HepG2 (cell line): ENCODE data around the gene CKS2. TPM values are rescaled to one million over a fixed set of nuclear protein-coding genes. Genes with fewer than 3 reads are reported as not detected.

ENCODE experiments used
- ATAC-seq: fragments of 200-7000 bp; cut with Tn5 transposase; 3 replicates; pipeline ENCODE4 v1.9.1; 2020; ENCODE audit warnings: mild to moderate bottlenecking, moderate library complexity
- BruUV-seq: library from RNA; stranded (reverse); fragments of 400-500 nt; replicated peaks from 2 replicates; lab custom pipeline; 2021; lab: Mats Ljungman, UMichigan
- CTCF ChIA-PET: fragments of 300-600 bp; formaldehyde crosslinking; extraction: SDS; loops from one replicate; lab custom pipeline; 2021; ENCODE audit warnings: low total read pairs, inconsistent platforms, low intra/inter-chr PET ratio; lab: Yijun Ruan, JAX
- POLR2A ChIA-PET: fragments of 350-600 bp; sonication (Branson Sonifier 250); formaldehyde crosslinking; loops from one replicate; lab custom pipeline; 2020; ENCODE audit warnings: antibody characterized with exemption, inconsistent platforms; lab: Yijun Ruan, JAX
- DNase-seq: peaks from one replicate; pipeline ENCODE4 v3.0.0-alpha.2; 2015; ENCODE audit warnings: low spot score
- FAIRE-seq: peaks from 3 replicates; lab custom pipeline; 2011; peaks lifted over from hg19 to GRCh38; lab: Jason Lieb, UNC
- H2AFZ ChIP-seq: one replicate; pipeline ENCODE4 v1.6.1; 2011; ENCODE audit warnings: low read length, inconsistent platforms
- H3K27ac ChIP-seq: fragments of 300-600 bp; 3 replicates; pipeline ENCODE4 v1.8.0; 2011; ENCODE audit warnings: mixed run types, mild to moderate bottlenecking, mixed read lengths, low read length, inconsistent platforms; ENCODE audit not compliant: insufficient read depth; ENCODE audit errors: extremely low read length
- H3K27me3 ChIP-seq, 2 experiments: fragments of 200-600 bp in 1 of 2; 2 replicates in 1 of 2; 3 replicates in 1 of 2; pipeline versions ENCODE4 v1.6.0 to v1.8.0; 2011; ENCODE audit warnings: low read length in 2 of 2, mild to moderate bottlenecking in 2 of 2, moderate library complexity in 2 of 2, inconsistent platforms in 1 of 2; ENCODE audit not compliant: insufficient read depth in 2 of 2, control insufficient read depth in 1 of 2
- H3K36me3 ChIP-seq, 2 experiments: fragments of 200-600 bp in 1 of 2; replicated peaks in 1 of 2; 2 replicates in 1 of 2; 3 replicates in 1 of 2; pipeline versions ENCODE4 v1.5.1 to v1.8.0; 2011; ENCODE audit warnings: low read length in 2 of 2, inconsistent platforms in 1 of 2; ENCODE audit not compliant: insufficient read depth in 2 of 2, control insufficient read depth in 1 of 2
- H3K4me1 ChIP-seq: 2 replicates; pipeline ENCODE4 v1.5.1; 2012; ENCODE audit warnings: low read length, inconsistent platforms; ENCODE audit not compliant: insufficient read depth
- H3K4me2 ChIP-seq: 2 replicates; pipeline ENCODE4 v1.6.0; 2011; ENCODE audit warnings: low read depth, low read length, inconsistent platforms
- H3K4me3 ChIP-seq, 3 experiments: fragments of 200-600 bp in 1 of 3; sonication (generic), shearing (Covaris generic) in 1 of 3; replicated peaks in 1 of 3; 2 replicates each; pipeline ENCODE4 v1.5.1; 2011 to 2016; ENCODE audit warnings: low read length in 3 of 3, inconsistent platforms in 2 of 3, low read depth in 2 of 3, mild to moderate bottlenecking in 2 of 3, control low read depth in 1 of 3, mixed read lengths in 1 of 3; ENCODE audit not compliant: insufficient read depth in 1 of 3
- H3K79me2 ChIP-seq: one replicate; pipeline ENCODE4 v1.6.1; 2011; ENCODE audit warnings: low read length, inconsistent platforms; ENCODE audit not compliant: insufficient read depth
- H3K9ac ChIP-seq: 2 replicates; pipeline ENCODE4 v1.6.0; 2011; ENCODE audit warnings: mild to moderate bottlenecking, low read depth, low read length, inconsistent platforms; ENCODE audit not compliant: insufficient read depth
- H3K9me3 ChIP-seq: 2 replicates; pipeline ENCODE4 v1.5.1; 2012; ENCODE audit warnings: mild to moderate bottlenecking, low read length
- H4K20me1 ChIP-seq: 2 replicates; pipeline ENCODE4 v1.6.0; 2011; ENCODE audit warnings: inconsistent platforms, mild to moderate bottlenecking, low read length, moderate library complexity; ENCODE audit not compliant: insufficient read depth
- CENPX ChIP-seq: sonication (generic); formaldehyde crosslinking; IDR thresholded peaks from 2 replicates; pipeline ENCODE4 v1.9.0; 2021; ENCODE audit warnings: mild to moderate bottlenecking, missing genetic modification reagents, moderate library complexity
- DR1 ChIP-seq: sonication (generic); formaldehyde crosslinking; IDR thresholded peaks from 2 replicates; pipeline ENCODE4 v1.8.0; 2021; ENCODE audit warnings: mild to moderate bottlenecking, missing genetic modification reagents, inconsistent platforms
- JUND ChIP-seq: sonication (generic); formaldehyde crosslinking; IDR thresholded peaks from 2 replicates; pipeline ENCODE4 v1.8.0; 2022; ENCODE audit warnings: mild to moderate bottlenecking, missing genetic modification reagents
- KLF16 ChIP-seq, 2 experiments: sonication (generic) in 1 of 2; formaldehyde crosslinking in 1 of 2; IDR thresholded peaks; 2 replicates each; pipeline versions ENCODE4 v1.6.1 to v1.8.0; 2016 to 2023; ENCODE audit warnings: missing genetic modification reagents in 2 of 2, missing compliant biosample characterization in 1 of 2
- NR2C2 ChIP-seq: sonication (generic); formaldehyde crosslinking; IDR thresholded peaks from 2 replicates; pipeline ENCODE4 v1.4.0; 2020; ENCODE audit warnings: missing genetic modification reagents, mild to moderate bottlenecking, moderate library complexity, borderline replicate concordance
- PITX1 ChIP-seq: sonication (generic); formaldehyde crosslinking; IDR thresholded peaks from 2 replicates; pipeline ENCODE4 v1.5.1; 2020; ENCODE audit warnings: mild to moderate bottlenecking, missing genetic modification reagents
- POLR2AphosphoS2 ChIP-seq: IDR thresholded peaks from 2 replicates; pipeline ENCODE4 v1.6.1; 2011; ENCODE audit warnings: low read depth, low read length, improper control_type of control experiment
- ZNF441 ChIP-seq: sonication (generic); formaldehyde crosslinking; IDR thresholded peaks from 2 replicates; pipeline ENCODE4 v1.7.0; 2021; ENCODE audit warnings: missing genetic modification reagents, borderline replicate concordance
- WGBS: methylation state at CpG from one replicate; pipeline ENCODE4 v1.1.6; 2017; ENCODE audit warnings: low lambda C conversion rate; 5-methylcytosine and 5-hydroxymethylcytosine counted together
- in situ Hi-C: cut with HindIII; loops from 2 replicates; pipeline ENCODE4 v1.10.0; 2017; ENCODE audit warnings: low pct_unique_long_range_greater_than_20kb; ENCODE audit not compliant: extremely low pct_ligation_motif_present
- intact Hi-C: fragments of 100-400 bp; cut with micrococcal nuclease; formaldehyde crosslinking; loops from one replicate; pipeline ENCODE4 v1.10.0; 2022; ENCODE audit not compliant: unreplicated experiment
- polyA plus RNA-seq, 8 experiments: library from polyadenylated mRNA; depleted of rRNA in 3 of 8; stranded (reverse) in 7 of 8; unstranded in 1 of 8; fragments of >200 nt; fragmentation: Illumina TruSeq in 4 of 8; extraction: Trizol in 4 of 8; gene quantifications; 2 replicates each; pipeline versions ENCODE4 v1.2.1 to v1.2.3, GENCODE V29; 2011 to 2016; ENCODE audit warnings: low read depth in 4 of 8, missing spikeins in 1 of 8, mixed read lengths in 1 of 8; ENCODE audit not compliant: insufficient read depth in 1 of 8
- total RNA-seq, 5 experiments: library from RNA; depleted of rRNA; stranded (reverse); fragments of >200 nt; fragmentation: Illumina TruSeq; extraction: Trizol; gene quantifications; 2 replicates each; pipeline ENCODE4 v1.2.3, GENCODE V29; 2016; ENCODE audit warnings: low read depth in 1 of 5
- TF ChIP-seq, protein P1 (sequence below): sonication (generic); formaldehyde crosslinking; IDR thresholded peaks from one replicate; pipeline ENCODE4 v1.5.1; 2020; ENCODE audit warnings: mild to moderate bottlenecking, missing genetic modification reagents; ENCODE audit errors: not compliant biosample characterization
- TF ChIP-seq, protein P2 (sequence below): sonication (generic); formaldehyde crosslinking; IDR thresholded peaks from 2 replicates; pipeline ENCODE4 v1.4.0; 2020; ENCODE audit warnings: missing genetic modification reagents

The CKS2 gene
- total and polyA plus RNA-seq, 2 of the 13 experiments (the other 11 are each of a cell fraction or from before 2014, with no cell fraction given), result 251 to 317 TPM

DNA sequence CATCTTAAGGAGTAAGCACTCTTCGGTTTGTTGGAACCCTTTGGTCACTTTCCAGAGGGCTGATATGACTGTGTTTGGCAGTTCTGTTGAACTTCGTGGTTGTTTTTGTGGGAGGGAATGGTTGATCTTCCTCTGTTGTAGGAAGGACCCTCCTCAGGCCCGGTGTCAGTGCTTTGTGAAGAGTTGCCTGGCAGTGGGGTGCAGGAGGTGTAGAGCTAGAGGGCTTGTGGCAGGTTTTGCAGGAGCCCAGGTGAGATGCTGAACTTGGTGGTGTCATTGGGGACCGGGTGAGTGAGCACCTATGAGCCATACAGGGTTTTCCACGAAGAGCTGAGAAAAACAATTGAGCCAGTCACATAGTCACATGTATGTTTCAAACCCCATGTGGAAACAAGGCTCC, 34.5 kb downstream of the CKS2 start:
- Histone ChIP-seq H3K4me1 (peaks cover 4% of the 10 kb centered on the region), H3K9ac (no peak overlapping the region), H3K4me3 (no peak overlapping the region), H3K4me2 (no peak overlapping the region), H3K79me2 (no peaks in the 10 kb centered on the region), H4K20me1 (no peaks in the 10 kb centered on the region), H3K36me3 (peaks cover 19 to 73% of the 10 kb centered on the region in 2 experiments), H3K27me3 (no peaks in the 10 kb centered on the region), H3K27ac (no peak overlapping the region), H2AFZ (no peak overlapping the region), H3K9me3 (no peaks in the 10 kb centered on the region)
- no peak for FAIRE-seq
- POLR2A ChIA-PET, result no interaction called here
- WGBS, result 97% methylated on average over 5 of the region's 5 CpGs
- no peak for ATAC-seq
- in situ Hi-C loops, result no loop called here
- CTCF ChIA-PET, result no interaction called here
- intact Hi-C loops, result no loop called here
- DNase-seq, result no peak
- no TSS peak for BruUV-seq
- no peak for TF ChIP-seq CENPX (CRISPR knock-in tag)
- TF ChIP-seq, protein P1, sequence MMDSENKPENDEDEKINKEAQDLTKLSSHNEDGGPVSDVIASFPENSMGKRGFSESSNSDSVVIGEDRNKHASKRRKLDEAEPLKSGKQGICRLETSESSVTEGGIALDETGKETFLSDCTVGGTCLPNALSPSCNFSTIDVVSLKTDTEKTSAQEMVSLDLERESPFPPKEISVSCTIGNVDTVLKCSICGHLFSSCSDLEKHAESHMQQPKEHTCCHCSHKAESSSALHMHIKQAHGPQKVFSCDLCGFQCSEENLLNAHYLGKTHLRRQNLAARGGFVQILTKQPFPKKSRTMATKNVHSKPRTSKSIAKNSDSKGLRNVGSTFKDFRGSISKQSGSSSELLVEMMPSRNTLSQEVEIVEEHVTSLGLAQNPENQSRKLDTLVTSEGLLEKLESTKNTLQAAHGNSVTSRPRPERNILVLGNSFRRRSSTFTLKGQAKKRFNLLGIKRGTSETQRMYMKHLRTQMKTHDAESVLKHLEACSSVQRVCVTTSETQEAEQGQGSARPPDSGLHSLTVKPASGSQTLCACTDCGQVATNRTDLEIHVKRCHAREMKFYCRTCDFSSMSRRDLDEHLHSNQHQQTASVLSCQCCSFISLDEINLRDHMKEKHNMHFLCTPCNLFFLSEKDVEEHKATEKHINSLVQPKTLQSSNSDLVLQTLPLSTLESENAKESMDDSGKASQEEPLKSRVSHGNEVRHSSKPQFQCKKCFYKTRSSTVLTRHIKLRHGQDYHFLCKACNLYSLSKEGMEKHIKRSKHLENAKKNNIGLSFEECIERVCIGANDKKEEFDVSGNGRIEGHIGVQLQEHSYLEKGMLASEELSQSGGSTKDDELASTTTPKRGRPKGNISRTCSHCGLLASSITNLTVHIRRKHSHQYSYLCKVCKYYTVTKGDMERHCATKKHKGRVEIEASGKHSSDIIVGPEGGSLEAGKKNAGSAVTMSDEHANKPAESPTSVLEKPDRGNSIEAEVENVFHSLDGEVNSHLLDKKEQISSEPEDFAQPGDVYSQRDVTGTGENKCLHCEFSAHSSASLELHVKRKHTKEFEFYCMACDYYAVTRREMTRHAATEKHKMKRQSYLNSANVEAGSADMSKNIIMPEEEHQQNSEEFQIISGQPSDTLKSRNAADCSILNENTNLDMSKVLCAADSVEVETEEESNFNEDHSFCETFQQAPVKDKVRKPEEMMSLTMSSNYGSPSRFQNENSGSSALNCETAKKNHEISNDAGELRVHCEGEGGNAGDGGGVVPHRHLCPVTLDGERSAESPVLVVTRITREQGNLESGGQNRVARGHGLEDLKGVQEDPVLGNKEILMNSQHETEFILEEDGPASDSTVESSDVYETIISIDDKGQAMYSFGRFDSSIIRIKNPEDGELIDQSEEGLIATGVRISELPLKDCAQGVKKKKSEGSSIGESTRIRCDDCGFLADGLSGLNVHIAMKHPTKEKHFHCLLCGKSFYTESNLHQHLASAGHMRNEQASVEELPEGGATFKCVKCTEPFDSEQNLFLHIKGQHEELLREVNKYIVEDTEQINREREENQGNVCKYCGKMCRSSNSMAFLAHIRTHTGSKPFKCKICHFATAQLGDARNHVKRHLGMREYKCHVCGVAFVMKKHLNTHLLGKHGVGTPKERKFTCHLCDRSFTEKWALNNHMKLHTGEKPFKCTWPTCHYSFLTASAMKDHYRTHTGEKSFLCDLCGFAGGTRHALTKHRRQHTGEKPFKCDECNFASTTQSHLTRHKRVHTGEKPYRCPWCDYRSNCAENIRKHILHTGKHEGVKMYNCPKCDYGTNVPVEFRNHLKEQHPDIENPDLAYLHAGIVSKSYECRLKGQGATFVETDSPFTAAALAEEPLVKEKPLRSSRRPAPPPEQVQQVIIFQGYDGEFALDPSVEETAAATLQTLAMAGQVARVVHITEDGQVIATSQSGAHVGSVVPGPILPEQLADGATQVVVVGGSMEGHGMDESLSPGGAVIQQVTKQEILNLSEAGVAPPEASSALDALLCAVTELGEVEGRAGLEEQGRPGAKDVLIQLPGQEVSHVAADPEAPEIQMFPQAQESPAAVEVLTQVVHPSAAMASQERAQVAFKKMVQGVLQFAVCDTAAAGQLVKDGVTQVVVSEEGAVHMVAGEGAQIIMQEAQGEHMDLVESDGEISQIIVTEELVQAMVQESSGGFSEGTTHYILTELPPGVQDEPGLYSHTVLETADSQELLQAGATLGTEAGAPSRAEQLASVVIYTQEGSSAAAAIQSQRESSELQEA (CRISPR knock-in tag), result no peak
- TF ChIP-seq JUND (CRISPR knock-in tag), result no peak
- TF ChIP-seq KLF16 (CRISPR knock-in tag; IDR thresholded peaks at IDR 0.05), result no peak
- TF ChIP-seq DR1, result no peak
- no peak for TF ChIP-seq POLR2AphosphoS2
- no peak for TF ChIP-seq ZNF441 (CRISPR knock-in tag)
- no peak for TF ChIP-seq PITX1 (CRISPR knock-in tag)
- TF ChIP-seq, protein P2, sequence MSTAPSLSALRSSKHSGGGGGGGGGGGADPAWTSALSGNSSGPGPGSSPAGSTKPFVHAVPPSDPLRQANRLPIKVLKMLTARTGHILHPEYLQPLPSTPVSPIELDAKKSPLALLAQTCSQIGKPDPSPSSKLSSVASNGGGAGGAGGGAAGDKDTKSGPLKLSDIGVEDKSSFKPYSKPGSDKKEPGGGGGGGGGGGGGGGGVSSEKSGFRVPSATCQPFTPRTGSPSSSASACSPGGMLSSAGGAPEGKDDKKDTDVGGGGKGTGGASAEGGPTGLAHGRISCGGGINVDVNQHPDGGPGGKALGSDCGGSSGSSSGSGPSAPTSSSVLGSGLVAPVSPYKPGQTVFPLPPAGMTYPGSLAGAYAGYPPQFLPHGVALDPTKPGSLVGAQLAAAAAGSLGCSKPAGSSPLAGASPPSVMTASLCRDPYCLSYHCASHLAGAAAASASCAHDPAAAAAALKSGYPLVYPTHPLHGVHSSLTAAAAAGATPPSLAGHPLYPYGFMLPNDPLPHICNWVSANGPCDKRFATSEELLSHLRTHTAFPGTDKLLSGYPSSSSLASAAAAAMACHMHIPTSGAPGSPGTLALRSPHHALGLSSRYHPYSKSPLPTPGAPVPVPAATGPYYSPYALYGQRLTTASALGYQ (CRISPR knock-in tag), result no peak
- TF ChIP-seq NR2C2 (CRISPR knock-in tag), result no peak
